ENCODE results near the gene HELB. TPM values are rescaled to one million over a fixed set of nuclear protein-coding genes. Genes with fewer than 3 reads are reported as not detected.

The HELB gene
- total and polyA plus RNA-seq, 4 donors = 0.63 to 16.4 (median 2.5) TPM

DNA sequence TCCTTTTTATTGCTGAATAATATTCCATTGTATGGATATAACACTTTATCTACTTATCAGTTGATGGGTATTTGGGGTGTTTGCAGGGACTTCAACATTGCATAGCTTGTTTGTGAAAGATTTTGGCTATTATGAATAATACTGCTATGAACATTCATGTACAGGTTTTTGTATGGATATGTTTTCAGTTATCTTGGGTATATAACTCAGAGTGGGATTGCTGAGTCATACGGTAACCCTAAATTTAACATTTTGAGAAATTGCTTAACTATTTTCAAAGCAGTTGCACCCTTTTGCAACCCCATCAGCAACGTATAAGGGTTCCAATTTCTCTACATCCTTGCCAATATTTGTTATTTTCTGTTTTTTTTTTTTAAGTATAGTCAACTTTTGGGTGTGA is 27.3 kb upstream of the HELB start:
- H3K27ac ChIP-seq (ENCODE audit: low read depth in 1 of 2, low read length in 1 of 2) = no peak overlapping the region
- no peaks in the 10 kb centered on the region for H3K9me3 ChIP-seq (ENCODE audit: control insufficient read depth in 4 of 4, insufficient read depth in 3 of 4, low read length in 3 of 4)
- no peak overlapping the region for H3K9ac ChIP-seq (ENCODE audit: insufficient read depth in 1 of 2, low read length in 2 of 2)
- H3K27me3 ChIP-seq (ENCODE audit: control insufficient read depth in 3 of 3, insufficient read depth in 3 of 3, low read length in 2 of 3) = no peaks in the 10 kb centered on the region
- H3K36me3 ChIP-seq (ENCODE audit: control insufficient read depth in 4 of 4, insufficient read depth in 4 of 4, low read length in 4 of 4) = no peaks in the 10 kb centered on the region
- ATAC-seq (ENCODE audit: insufficient read depth, low FRiP score) = no peak
- no peak for DNase-seq
- TF ChIP-seq, protein P1, sequence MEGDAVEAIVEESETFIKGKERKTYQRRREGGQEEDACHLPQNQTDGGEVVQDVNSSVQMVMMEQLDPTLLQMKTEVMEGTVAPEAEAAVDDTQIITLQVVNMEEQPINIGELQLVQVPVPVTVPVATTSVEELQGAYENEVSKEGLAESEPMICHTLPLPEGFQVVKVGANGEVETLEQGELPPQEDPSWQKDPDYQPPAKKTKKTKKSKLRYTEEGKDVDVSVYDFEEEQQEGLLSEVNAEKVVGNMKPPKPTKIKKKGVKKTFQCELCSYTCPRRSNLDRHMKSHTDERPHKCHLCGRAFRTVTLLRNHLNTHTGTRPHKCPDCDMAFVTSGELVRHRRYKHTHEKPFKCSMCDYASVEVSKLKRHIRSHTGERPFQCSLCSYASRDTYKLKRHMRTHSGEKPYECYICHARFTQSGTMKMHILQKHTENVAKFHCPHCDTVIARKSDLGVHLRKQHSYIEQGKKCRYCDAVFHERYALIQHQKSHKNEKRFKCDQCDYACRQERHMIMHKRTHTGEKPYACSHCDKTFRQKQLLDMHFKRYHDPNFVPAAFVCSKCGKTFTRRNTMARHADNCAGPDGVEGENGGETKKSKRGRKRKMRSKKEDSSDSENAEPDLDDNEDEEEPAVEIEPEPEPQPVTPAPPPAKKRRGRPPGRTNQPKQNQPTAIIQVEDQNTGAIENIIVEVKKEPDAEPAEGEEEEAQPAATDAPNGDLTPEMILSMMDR (IDR thresholded peaks at IDR 0.05; ENCODE audit: control extremely low read depth, extremely low read depth) = no peak
- 34 to 59% methylated on average over 2 of the region's 2 CpGs for WGBS, 2 donors
- no peak overlapping the region for H3K4me3 ChIP-seq
- H3K4me1 ChIP-seq (ENCODE audit: control insufficient read depth in 5 of 5, insufficient read depth in 5 of 5, low read length in 5 of 5) = peaks cover 0 to 1% (median 0%) of the 10 kb centered on the region in 5 donors

DNA sequence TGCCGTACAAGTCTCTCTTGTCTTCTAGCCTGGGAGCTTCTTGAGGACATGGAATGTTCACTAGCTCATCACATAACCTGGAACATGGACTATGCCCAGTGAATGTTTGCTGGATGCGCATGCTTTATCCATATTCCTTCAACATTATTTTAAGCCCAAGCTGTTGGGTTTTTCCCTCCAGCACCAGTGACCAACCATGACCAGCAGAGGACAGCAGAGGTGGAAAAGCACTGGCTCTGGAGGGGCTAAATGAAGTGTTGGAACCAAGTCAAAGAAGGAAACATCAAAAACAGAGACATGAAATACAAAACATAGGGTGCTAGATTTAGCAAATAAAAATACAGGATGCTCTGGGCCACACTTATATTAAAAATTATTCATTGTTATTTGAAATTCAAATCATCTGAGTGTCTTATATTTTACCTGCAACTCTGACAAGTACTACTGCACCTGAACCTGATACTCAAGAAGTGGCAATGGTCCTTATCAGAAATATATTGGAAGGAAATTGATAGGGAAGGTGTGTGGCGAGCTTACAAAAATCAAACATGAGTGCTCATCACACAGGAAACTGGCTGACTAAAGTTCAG is 23.1 kb upstream of the HELB start:
- DNase-seq = peak; percentile 25 to 46 (median 42)
- TF ChIP-seq, protein P1 (IDR thresholded peaks at IDR 0.05; ENCODE audit: control extremely low read depth, extremely low read depth) = peak; percentile 39
- H3K36me3 ChIP-seq (ENCODE audit: control insufficient read depth in 4 of 4, insufficient read depth in 4 of 4, low read length in 4 of 4) = no peaks in the 10 kb centered on the region
- WGBS, 2 donors = 56 to 60% methylated on average over 3 of the region's 3 CpGs
- ATAC-seq (ENCODE audit: insufficient read depth, low FRiP score) = no peak
- no peak overlapping the region for H3K9ac ChIP-seq (ENCODE audit: insufficient read depth in 1 of 2, low read length in 2 of 2)
- H3K9me3 ChIP-seq (ENCODE audit: control insufficient read depth in 4 of 4, insufficient read depth in 3 of 4, low read length in 3 of 4) = no peaks in the 10 kb centered on the region
- H3K4me3 ChIP-seq = no peak overlapping the region
- peaks cover 0 to 1% (median 0%) of the 10 kb centered on the region in 5 donors for H3K4me1 ChIP-seq (ENCODE audit: control insufficient read depth in 5 of 5, insufficient read depth in 5 of 5, low read length in 5 of 5)
- H3K27ac ChIP-seq (ENCODE audit: low read depth in 1 of 2, low read length in 1 of 2) = no peak overlapping the region
- H3K27me3 ChIP-seq (ENCODE audit: control insufficient read depth in 3 of 3, insufficient read depth in 3 of 3, low read length in 2 of 3) = no peaks in the 10 kb centered on the region

DNA sequence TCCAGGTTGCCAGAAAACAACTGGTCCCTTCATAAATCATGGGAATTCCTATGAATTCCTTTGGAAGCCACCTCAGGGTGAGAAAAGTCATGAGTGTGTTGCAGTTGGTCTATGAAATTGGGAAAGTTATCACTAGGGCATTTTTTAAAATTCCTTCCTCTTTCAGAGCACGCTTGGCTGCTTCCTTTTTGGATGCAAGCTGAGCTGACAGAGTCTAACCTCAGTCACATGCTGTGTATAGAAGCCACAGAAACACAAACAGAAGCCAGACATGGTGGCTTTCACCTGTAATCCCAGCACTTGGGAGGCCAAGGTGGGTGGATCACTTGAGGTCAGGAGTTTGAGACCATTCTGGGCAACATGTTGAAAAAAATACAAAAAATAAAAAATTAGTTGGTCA is 21.7 kb upstream of the HELB start:
- H3K9ac ChIP-seq (ENCODE audit: insufficient read depth in 1 of 2, low read length in 2 of 2) = no peak overlapping the region
- peaks cover 0 to 1% (median 0%) of the 10 kb centered on the region in 5 donors for H3K4me1 ChIP-seq (ENCODE audit: control insufficient read depth in 5 of 5, insufficient read depth in 5 of 5, low read length in 5 of 5)
- 32 to 57% methylated on average over 1 of the region's 1 CpG for WGBS, 2 donors
- ATAC-seq (ENCODE audit: insufficient read depth, low FRiP score) (no peak), DNase-seq (no peak)
- H3K27me3 ChIP-seq (ENCODE audit: control insufficient read depth in 3 of 3, insufficient read depth in 3 of 3, low read length in 2 of 3) = no peaks in the 10 kb centered on the region
- H3K4me3 ChIP-seq = no peak overlapping the region
- no peak overlapping the region for H3K27ac ChIP-seq (ENCODE audit: low read depth in 1 of 2, low read length in 1 of 2)
- H3K36me3 ChIP-seq (ENCODE audit: control insufficient read depth in 4 of 4, insufficient read depth in 4 of 4, low read length in 4 of 4) = no peaks in the 10 kb centered on the region
- TF ChIP-seq, protein P1 (IDR thresholded peaks at IDR 0.05; ENCODE audit: control extremely low read depth, extremely low read depth) = no peak
- no peaks in the 10 kb centered on the region for H3K9me3 ChIP-seq (ENCODE audit: control insufficient read depth in 4 of 4, insufficient read depth in 3 of 4, low read length in 3 of 4)

DNA sequence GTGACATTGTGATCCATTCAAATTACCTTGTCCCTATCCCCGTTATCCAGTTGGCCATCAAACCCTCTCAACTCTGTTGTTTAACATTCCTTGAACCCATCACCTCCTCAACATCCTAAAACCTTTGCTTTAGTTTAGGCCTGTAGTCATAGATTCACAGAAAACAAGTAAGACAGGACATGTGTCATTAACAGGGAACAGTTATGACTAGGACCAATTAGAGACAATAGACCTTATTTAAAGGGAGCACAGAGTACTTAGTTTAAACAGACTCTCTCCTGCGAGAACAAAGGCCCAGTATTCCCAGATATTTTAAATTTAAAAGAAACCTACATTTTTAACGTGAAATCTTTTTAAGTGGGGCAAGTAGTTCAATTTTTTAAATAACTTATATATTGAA is 20.0 kb upstream of the HELB start:
- TF ChIP-seq, protein P1 (IDR thresholded peaks at IDR 0.05; ENCODE audit: control extremely low read depth, extremely low read depth) = no peak
- Histone ChIP-seq H3K9ac (ENCODE audit: insufficient read depth in 1 of 2, low read length in 2 of 2) (no peak overlapping the region), H3K4me3 (no peak overlapping the region), H3K27me3 (ENCODE audit: control insufficient read depth in 3 of 3, insufficient read depth in 3 of 3, low read length in 2 of 3) (no peaks in the 10 kb centered on the region), H3K36me3 (ENCODE audit: control insufficient read depth in 4 of 4, insufficient read depth in 4 of 4, low read length in 4 of 4) (no peaks in the 10 kb centered on the region), H3K27ac (ENCODE audit: low read depth in 1 of 2, low read length in 1 of 2) (no peak overlapping the region), H3K9me3 (ENCODE audit: control insufficient read depth in 4 of 4, insufficient read depth in 3 of 4, low read length in 3 of 4) (no peaks in the 10 kb centered on the region), H3K4me1 (ENCODE audit: control insufficient read depth in 5 of 5, insufficient read depth in 5 of 5, low read length in 5 of 5) (peaks cover 0 to 1% (median 0%) of the 10 kb centered on the region in 5 donors)
- DNase-seq = no peak
- ATAC-seq (ENCODE audit: insufficient read depth, low FRiP score) = no peak
- WGBS, 2 donors = 90 to 91% methylated on average over 3 of the region's 3 CpGs
